Gastrocnemius medialis (tissue), 4 donors: Measurements from ENCODE around the gene NUP43.

Source experiments
- CTCF ChIP-seq, 5 experiments: fragments of 450-650 bp in 3 of 5; fragments of 200-600 bp in 2 of 5; sonication (generic) in 2 of 5; IDR thresholded peaks in 4 of 5; conservative IDR thresholded peaks in 1 of 5; 1 replicate in 4 of 5; 2 replicates in 1 of 5; pipeline ENCODE4 v1.5.1; 2016 to 2019; ENCODE audit warnings: antibody characterized with exemption in 5 of 5, mild to moderate bottlenecking in 3 of 5, moderate library complexity in 3 of 5
- POLR2A ChIP-seq, 2 donors: fragments of 450-650 bp; IDR thresholded peaks; one replicate each; pipeline ENCODE4 v1.6.1; 2017; ENCODE audit warnings: antibody characterized with exemption in 2 of 2, mild to moderate bottlenecking in 2 of 2, moderate library complexity in 2 of 2

GRCh38 chr6:149777624-149778023 lies 31.3 kb upstream of the NUP43 start:
- no peak for TF ChIP-seq CTCF (IDR thresholded peaks at IDR 0.05 in 4 of 5, conservative IDR thresholded peaks at IDR 0.05 in 1 of 5)
- TF ChIP-seq POLR2A (IDR thresholded peaks at IDR 0.05): no peak
